Hepatocyte (in vitro differentiated cells): ENCODE measurements around the gene ASXL3.

ENCODE experiments used
- CTCF ChIP-seq: fragments of 200-600 bp; sonication (generic); IDR thresholded peaks from 2 replicates; pipeline ENCODE4 v1.5.1; 2016; ENCODE audit warnings: antibody characterized with exemption, mild to moderate bottlenecking; ENCODE audit not compliant: poor library complexity
- EZH2 ChIP-seq: fragments of 200-600 bp; sonication (generic); IDR thresholded peaks from 2 replicates; pipeline ENCODE4 v1.6.1; 2016; ENCODE audit warnings: antibody characterized with exemption, mild to moderate bottlenecking, borderline replicate concordance

GRCh38 chr18:33578518-33579348 is 714 bp downstream of the ASXL3 start:
- no peak for TF ChIP-seq CTCF
- no peak for TF ChIP-seq EZH2
